ENCODE measurements around the gene SLC5A4. TPM values are rescaled to one million over a fixed set of nuclear protein-coding genes. Genes with fewer than 3 reads are reported as not detected.

Gene SLC5A4
- total RNA-seq, 1 donor from 2014 or later, result not detected

GRCh38 chr22:32236970-32237369 is 18.2 kb downstream of the SLC5A4 start:
- Mint-ChIP-seq H3K27ac (no peak overlapping the region), H3K27me3 (no peaks in the 10 kb centered on the region), H3K4me1 (ENCODE audit: low read depth) (peaks cover 10% of the 10 kb centered on the region), H3K4me3 (ENCODE audit: low read depth) (no peak overlapping the region), H3K36me3 (ENCODE audit: insufficient read depth) (no peaks in the 10 kb centered on the region), H3K9me3 (ENCODE audit: low read depth) (no peaks in the 10 kb centered on the region)
- no peak for TF ChIP-seq CTCF (IDR thresholded peaks at IDR 0.05; ENCODE audit: unreplicated experiment)
- no peak for DNase-seq (ENCODE audit: low spot score, unreplicated experiment)

DNA sequence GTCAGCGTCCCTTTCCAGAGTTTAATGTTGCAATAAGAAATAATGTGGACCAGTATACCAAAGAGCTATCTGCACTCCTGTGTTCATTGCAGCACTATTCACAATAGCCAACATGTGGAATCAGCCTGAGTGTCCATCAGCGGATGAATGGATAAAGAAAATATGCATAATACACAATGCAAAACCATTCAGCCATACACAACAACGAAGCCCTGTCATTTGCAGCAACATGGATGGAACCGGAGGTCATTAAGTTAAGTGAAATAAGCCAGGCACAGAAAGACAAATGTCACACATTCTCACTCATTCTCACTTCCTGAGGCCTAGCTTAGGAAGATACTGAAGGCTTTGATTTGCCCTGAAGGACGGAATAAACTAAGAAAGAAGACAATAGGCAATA is 22.1 kb downstream of the SLC5A4 start:
- no peaks in the 10 kb centered on the region for H3K9me3 Mint-ChIP-seq (ENCODE audit: low read depth)

GRCh38 chr22:32232191-32232830 is 22.8 kb downstream of the SLC5A4 start:
- no peak for DNase-seq (ENCODE audit: low spot score, unreplicated experiment)
- Mint-ChIP-seq H3K36me3 (ENCODE audit: insufficient read depth) (no peaks in the 10 kb centered on the region), H3K27me3 (no peaks in the 10 kb centered on the region), H3K4me1 (ENCODE audit: low read depth) (no peaks in the 10 kb centered on the region), H3K4me3 (ENCODE audit: low read depth) (no peak overlapping the region), H3K9me3 (ENCODE audit: low read depth) (no peaks in the 10 kb centered on the region), H3K27ac (no peak overlapping the region)
- no peak for TF ChIP-seq CTCF (IDR thresholded peaks at IDR 0.05; ENCODE audit: unreplicated experiment)

More for the DNA sequence above, 22.1 kb downstream of the SLC5A4 start:
- Mint-ChIP-seq H3K4me1 (ENCODE audit: low read depth) (peaks cover 4% of the 10 kb centered on the region), H3K4me3 (ENCODE audit: low read depth) (no peak overlapping the region), H3K36me3 (ENCODE audit: insufficient read depth) (no peaks in the 10 kb centered on the region), H3K27ac (no peak overlapping the region), H3K27me3 (no peaks in the 10 kb centered on the region)
- no peak for DNase-seq (ENCODE audit: low spot score, unreplicated experiment)
- TF ChIP-seq CTCF (IDR thresholded peaks at IDR 0.05; ENCODE audit: unreplicated experiment), result no peak

DNA sequence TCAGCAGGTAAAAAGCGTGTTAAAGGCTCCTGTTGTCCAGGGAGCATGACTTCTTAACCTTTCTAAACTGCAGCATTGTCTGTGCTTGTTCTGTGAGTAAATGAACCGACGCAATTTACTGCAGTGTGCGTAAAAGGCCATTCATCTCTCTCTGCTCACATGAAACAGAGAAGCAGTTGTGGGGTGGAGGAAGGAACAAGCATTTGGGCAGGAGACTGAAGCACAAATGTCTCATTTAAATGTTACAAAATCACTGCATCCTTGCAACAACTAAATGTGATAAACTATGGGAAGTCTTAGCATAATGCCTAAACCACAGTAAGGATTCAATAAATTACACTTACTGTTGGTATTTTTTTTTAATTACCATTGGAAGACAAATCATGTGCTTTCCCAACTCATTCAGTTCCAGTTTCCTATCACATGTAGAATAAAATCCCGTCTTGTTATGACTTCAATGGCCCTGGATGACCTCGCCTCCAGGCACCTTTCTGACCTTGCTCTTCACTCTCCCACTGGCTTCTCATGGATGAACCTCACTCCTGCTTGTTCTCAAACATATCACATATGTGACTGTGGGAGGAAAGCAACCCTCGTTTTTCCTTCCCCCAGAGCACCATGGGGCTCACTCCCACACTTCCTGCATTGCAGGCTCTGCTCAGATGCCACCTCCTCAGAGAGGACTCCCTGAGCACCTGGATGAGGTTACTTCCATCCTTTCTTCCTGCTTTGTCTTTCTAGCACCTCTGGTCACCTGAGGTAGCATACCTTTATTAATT is 28.6 kb downstream of the SLC5A4 start:
- no peak for TF ChIP-seq CTCF (IDR thresholded peaks at IDR 0.05; ENCODE audit: unreplicated experiment)
- Mint-ChIP-seq H3K4me1 (ENCODE audit: low read depth) (peaks cover 17% of the 10 kb centered on the region), H3K36me3 (ENCODE audit: insufficient read depth) (no peaks in the 10 kb centered on the region), H3K27ac (peak overlapping the region; percentile 51), H3K9me3 (ENCODE audit: low read depth) (no peaks in the 10 kb centered on the region), H3K27me3 (no peaks in the 10 kb centered on the region), H3K4me3 (ENCODE audit: low read depth) (no peak overlapping the region)
- DNase-seq (ENCODE audit: low spot score, unreplicated experiment), result no peak

- no peaks in the 10 kb centered on the region for H3K36me3 Mint-ChIP-seq (ENCODE audit: insufficient read depth)
- H3K27me3 Mint-ChIP-seq, result no peaks in the 10 kb centered on the region
- TF ChIP-seq CTCF (IDR thresholded peaks at IDR 0.05; ENCODE audit: unreplicated experiment), result no peak
- H3K4me3 Mint-ChIP-seq (ENCODE audit: low read depth), result no peak overlapping the region
- H3K27ac Mint-ChIP-seq, result no peak overlapping the region
- H3K4me1 Mint-ChIP-seq (ENCODE audit: low read depth), result peaks cover 23% of the 10 kb centered on the region
- no peaks in the 10 kb centered on the region for H3K9me3 Mint-ChIP-seq (ENCODE audit: low read depth)
- DNase-seq (ENCODE audit: low spot score, unreplicated experiment), result no peak
These were observed 32.2 kb downstream of the SLC5A4 start for GRCh38 chr22:32222991-32223390.

All from progenitor cell of endocrine pancreas (in vitro differentiated cells).